KOPT-K1 (cell line): Measurements from ENCODE around the gene CARD19.

ENCODE experiments used
- H3K27ac ChIP-seq: fragments of 200-600 bp; sonication (generic); 2 replicates; pipeline ENCODE4 v1.5.1; 2016; ENCODE audit warnings: antibody characterized with exemption, mild to moderate bottlenecking, low read depth, low read length; ENCODE audit not compliant: poor library complexity, severe bottlenecking
- H3K36me3 ChIP-seq: fragments of 200-600 bp; sonication (generic); 2 replicates; pipeline ENCODE4 v1.5.1; 2017; ENCODE audit warnings: antibody characterized with exemption, mild to moderate bottlenecking, low read length, moderate library complexity; ENCODE audit not compliant: insufficient read depth
- H3K9me3 ChIP-seq: fragments of 200-600 bp; sonication (generic); 2 replicates; pipeline ENCODE4 v1.5.1; 2017; ENCODE audit warnings: antibody characterized with exemption, low read length, mild to moderate bottlenecking; ENCODE audit not compliant: insufficient read depth, poor library complexity, severe bottlenecking

The CARD19 gene

DNA sequence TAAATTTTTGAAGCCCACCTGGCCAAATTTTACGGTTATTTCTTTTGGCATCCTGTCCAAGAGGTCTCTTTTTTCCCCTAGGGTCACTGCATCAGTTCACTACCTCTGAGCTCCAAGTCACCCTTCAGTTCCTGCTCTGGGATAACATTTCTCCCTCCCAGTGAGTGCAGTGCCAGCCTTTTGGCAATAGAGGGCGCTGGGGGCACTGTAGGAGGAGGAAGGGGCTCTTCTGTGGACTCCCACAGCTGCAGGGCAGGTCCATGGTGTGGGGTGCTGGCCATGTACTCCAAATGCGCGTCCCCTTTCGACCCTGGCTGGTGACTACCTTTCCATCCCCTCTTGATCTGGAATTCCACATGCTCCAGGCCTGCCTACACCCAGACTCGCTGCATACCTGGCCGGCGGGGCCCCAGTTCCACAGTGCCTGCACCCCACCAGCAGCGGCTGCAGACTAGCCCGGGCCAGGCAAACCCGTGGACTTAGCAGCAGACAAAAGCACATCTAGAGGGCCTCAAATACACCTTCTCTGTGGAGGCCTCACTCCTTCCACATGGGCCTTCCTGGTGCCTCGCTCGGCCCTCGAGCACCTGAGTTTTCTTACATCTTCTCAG, 58.4 kb downstream of the CARD19 start:
- Histone ChIP-seq H3K9me3 (no peaks in the 10 kb centered on the region), H3K27ac (no peak overlapping the region), H3K36me3 (no peaks in the 10 kb centered on the region)

DNA sequence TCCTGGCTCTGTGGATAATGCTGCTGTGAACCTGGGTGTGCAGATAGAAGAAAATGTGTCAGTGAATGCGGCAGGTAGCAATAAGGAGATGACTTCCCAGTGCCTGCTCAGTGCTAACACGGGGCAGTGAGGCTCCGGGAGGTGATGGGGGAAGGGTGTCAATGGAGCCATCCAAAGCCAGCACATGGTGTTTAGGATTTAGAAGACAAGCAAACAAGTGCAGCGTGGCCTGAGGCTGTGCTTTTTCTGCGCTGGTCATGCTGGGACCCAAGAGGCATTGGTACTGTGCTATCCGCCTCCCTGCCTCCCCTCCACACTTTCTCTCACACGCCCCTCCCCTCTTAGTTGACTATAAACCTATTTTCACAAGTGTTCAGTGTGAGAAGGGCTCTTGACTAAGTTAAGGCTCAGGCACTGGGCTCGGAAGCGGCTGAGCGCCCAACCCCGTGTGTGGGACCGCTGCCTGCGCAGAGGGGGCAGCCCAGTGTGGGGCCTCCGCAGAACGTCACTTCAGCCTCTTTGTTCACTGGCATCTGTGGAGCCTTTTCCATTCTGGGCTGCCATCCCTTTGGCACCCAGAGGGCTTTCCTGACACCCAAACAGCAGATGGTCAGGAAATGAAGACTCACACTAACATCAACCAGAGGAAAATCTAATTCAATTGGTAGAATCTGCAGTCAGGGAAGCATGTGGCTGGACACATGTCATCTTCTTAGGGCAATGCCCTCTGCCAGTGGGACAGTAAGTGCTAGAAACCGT, 59.9 kb downstream of the CARD19 start:
- H3K36me3 ChIP-seq, result no peaks in the 10 kb centered on the region
- H3K9me3 ChIP-seq, result no peaks in the 10 kb centered on the region
- H3K27ac ChIP-seq, result no peak overlapping the region

DNA sequence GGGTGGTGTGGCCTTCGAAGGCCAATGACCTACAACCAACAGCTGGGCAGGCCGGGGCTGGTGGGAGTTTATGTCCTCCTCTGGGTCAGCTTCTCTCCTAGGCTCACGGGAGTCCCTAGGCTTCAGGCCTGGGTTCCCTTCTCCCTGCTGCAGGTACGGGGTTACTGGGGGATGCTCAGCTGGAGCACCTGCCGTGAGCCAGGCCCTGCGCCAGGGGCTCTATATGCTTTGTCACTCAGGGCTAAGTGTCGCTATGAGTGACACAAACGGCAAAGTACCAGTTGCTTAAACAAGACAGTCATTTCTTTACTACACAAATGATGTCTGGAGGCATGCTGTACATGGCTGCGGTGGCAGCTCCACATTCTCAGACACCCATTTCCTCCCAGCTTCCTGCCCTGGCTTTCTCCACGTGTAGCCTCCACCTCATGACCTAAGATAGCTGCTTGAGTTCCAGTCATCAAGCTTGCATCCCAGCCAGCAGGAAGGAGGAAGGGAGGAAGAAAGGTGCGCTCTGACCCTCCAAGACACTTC, 60.5 kb downstream of the CARD19 start:
- H3K9me3 ChIP-seq, result no peaks in the 10 kb centered on the region
- H3K27ac ChIP-seq, result no peak overlapping the region
- no peaks in the 10 kb centered on the region for H3K36me3 ChIP-seq

DNA sequence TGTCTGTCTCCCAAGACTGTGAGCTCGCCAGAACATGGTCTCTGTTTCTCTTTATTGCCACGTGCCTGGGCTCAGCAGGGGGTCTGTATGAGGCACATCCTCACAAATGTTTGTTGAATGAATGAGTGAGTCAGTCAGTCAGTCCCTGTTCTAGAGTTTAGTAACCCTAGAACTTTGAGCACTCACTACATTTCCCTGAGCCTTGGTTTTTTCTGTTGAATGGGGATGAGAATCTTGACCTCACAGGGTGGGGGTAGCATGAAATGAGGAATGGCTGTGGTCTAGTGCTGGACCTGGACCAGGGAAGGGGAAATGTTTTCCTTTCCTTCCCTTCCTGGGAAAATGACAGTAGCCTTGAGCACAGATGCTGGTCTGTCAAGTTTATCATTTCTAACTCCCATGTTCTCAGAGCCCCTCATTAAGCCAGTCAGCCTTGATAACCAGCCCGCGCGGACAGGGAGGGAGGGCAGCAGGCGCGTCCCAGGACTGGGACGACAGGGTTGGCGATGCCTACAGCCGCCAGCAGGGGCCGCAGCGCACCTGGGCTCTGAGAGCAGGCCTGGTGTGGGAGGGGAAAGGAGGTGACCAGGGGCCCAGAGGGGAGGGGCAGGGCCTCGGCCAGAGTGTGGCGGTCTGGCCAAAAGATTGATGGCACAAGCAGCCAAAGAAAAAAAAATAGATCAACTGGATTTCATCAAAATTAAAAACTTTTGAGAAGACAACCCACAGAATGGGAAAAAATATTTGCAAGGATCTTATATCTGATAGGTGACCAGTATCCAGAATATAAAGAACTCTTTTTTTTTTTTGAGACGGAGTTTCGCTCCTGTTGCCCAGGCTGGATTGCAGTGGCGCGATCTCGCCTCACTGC, 63.8 kb downstream of the CARD19 start:
- Histone ChIP-seq H3K27ac (no peak overlapping the region), H3K36me3 (no peaks in the 10 kb centered on the region), H3K9me3 (no peaks in the 10 kb centered on the region)

DNA sequence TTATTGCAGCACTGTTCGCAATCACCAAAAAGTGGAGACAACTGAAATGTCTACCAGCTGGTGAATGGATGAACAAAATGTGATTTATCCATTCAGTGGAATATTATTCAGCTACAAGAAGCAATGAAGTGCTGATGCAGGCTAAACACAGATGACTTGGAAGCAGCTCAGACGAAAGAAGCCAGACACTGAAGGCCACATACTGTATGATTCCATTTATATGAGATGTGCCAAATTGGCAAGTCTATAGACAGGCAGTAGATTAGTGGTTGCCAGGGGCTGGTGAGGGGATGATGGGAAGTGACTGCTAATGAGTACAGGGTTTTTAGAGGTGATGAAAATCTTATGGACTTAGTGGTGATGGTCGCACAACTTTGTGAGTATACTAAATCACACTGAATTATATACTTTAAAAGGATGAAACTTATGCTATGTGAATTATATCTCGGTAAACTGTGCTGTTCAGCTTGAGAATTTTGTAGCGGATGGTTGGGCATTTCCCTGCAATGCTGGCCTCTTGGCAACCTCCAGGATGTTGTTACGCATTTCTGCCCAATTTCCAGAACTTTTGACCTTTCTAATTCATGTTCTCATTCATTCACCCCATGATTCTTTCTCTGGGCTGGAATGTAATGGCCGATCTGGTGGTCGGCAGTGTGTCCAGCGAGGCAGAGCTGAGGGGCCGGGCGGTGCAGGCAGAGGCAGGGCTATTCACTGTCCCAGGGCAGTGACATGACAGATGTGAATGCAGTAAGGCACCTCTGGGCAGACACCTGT, 66.0 kb downstream of the CARD19 start:
- no peak overlapping the region for H3K27ac ChIP-seq
- H3K36me3 ChIP-seq, result no peaks in the 10 kb centered on the region
- H3K9me3 ChIP-seq, result no peaks in the 10 kb centered on the region
